ENCODE data around the gene KIF23. TPM values are rescaled to one million over a fixed set of nuclear protein-coding genes. Genes with fewer than 3 reads are reported as not detected.
"Not testable (repeated sequence)": the region's sequence is repeated elsewhere in the genome, so short reads cannot be mapped to it uniquely, and the experiment has no call there.

Gene KIF23
- total and polyA plus RNA-seq, 8 donors: 2.1 to 26.3 (median 8.7) TPM

DNA sequence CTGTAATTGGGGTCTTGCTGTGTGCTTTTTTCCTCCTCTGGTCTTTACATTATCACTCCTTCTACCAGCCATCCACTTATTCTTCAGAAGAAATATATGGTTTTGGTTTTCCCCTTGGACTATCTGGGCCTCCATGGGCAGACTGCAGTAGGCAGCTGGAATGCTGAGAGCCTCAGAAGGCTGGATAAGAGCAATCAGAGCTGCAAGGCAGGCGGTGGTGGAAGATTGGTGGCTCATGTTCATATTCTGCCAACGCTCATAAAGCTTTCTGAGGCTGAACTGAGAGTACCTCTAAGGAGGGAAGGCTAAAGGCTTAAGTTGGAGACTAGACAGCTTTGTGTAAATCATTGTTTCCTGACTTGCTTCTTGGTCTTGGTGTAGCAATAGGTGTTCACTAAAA lies 32.8 kb downstream of the KIF23 start:
- no peaks in the 10 kb centered on the region for H3K36me3 ChIP-seq
- TF ChIP-seq POLR2AphosphoS5 (IDR thresholded peaks at IDR 0.05) (no peak), POLR2A (IDR thresholded peaks at IDR 0.05) (no peak), EP300 (IDR thresholded peaks at IDR 0.05) (no peak)
- TF ChIP-seq, protein P1, sequence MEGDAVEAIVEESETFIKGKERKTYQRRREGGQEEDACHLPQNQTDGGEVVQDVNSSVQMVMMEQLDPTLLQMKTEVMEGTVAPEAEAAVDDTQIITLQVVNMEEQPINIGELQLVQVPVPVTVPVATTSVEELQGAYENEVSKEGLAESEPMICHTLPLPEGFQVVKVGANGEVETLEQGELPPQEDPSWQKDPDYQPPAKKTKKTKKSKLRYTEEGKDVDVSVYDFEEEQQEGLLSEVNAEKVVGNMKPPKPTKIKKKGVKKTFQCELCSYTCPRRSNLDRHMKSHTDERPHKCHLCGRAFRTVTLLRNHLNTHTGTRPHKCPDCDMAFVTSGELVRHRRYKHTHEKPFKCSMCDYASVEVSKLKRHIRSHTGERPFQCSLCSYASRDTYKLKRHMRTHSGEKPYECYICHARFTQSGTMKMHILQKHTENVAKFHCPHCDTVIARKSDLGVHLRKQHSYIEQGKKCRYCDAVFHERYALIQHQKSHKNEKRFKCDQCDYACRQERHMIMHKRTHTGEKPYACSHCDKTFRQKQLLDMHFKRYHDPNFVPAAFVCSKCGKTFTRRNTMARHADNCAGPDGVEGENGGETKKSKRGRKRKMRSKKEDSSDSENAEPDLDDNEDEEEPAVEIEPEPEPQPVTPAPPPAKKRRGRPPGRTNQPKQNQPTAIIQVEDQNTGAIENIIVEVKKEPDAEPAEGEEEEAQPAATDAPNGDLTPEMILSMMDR (IDR thresholded peaks at IDR 0.05): no peak
- H3K9me3 ChIP-seq: no peaks in the 10 kb centered on the region
- peaks cover 4 to 25% (median 10%) of the 10 kb centered on the region in 4 donors for H3K4me1 ChIP-seq
- intact Hi-C loops (cut with DNase I; ENCODE audit: low total_unique reads): no loop called here
- H3K27ac ChIP-seq: peak overlapping the region in 1 of 5 donors; percentile 45
- DNase-seq: no peak
- 43 to 64% (median 57%) methylated on average over 2 of the region's 2 CpGs for WGBS, 5 donors
- no peaks in the 10 kb centered on the region for H3K27me3 ChIP-seq
- no peak overlapping the region for H3K4me3 ChIP-seq

DNA sequence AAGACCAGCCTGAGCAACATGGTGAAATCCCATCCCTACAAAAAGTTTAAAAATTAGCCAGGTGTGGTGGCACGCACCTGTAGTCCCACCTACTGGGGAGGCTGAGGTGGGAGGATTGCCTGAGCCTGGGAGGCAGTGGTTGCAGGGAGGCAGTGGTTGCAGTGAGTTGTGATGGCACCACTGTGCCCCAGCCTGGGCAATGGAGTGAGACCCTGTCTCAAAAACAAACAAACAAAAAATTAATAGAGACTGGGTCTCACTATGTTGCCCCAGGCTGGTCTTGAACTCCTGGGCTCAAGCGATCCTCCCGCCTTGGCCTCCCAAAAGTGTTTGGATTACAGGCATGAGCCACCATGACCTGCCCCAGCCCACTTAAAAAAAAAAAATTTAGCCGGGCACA lies 36.1 kb downstream of the KIF23 start:
- intact Hi-C loops (cut with DNase I; ENCODE audit: low total_unique reads); H3K36me3 ChIP-seq; H3K27ac ChIP-seq; DNase-seq; H3K27me3 ChIP-seq; H3K4me3 ChIP-seq; H3K9me3 ChIP-seq: not testable (repeated sequence)
- H3K4me1 ChIP-seq: peaks cover 22 to 50% (median 30%) of the 10 kb centered on the region in 4 donors
- 98 to 100% (median 99%) methylated on average over 4 of the region's 4 CpGs for WGBS, 5 donors

DNA sequence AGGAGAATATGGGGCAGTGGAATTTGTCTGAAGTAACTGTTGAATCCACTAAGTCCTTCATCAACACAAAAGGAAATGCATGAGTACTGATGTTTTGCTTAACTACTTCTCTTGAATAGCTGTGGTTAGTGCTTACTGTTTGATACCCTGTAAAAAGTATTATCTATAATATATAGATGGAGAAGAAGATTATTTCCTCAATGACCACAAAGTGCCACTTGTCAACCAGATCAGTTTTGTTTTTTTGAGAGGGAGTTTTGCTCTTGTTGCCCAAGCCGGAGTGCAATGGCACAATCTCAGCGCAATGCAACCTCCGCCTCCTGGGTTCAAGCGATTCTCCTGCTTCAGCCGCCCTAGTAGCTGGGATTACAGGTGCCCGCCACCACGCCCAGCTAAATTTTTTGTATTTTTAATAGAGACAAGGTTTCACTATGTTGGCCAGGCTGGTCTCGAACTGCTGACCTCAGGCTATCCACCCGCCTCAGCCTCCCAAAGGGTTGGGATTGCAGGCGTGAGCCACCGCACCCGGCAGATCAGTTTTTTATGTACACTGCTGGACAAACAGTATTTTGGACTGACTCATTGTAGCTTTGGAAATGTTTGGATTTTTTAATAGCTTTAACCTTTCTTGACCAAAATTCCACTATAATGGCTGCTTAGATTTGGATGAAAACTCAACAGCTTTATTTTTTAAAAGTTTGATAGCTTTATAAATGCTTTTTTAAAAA lies 37.0 kb downstream of the KIF23 start:
- no peak for DNase-seq
- no peaks in the 10 kb centered on the region for H3K9me3 ChIP-seq
- intact Hi-C loops (cut with DNase I; ENCODE audit: low total_unique reads): no loop called here
- no peaks in the 10 kb centered on the region for H3K27me3 ChIP-seq
- H3K4me3 ChIP-seq: peak overlapping the region in 1 of 4 donors; percentile 77
- 72 to 79% (median 75%) methylated on average over 12 of the region's 12 CpGs for WGBS, 5 donors
- H3K4me1 ChIP-seq: peaks cover 28 to 58% (median 38%) of the 10 kb centered on the region in 4 donors
- peak overlapping the region in 4 of 5 donors; percentile 21 to 96 (median 95) for H3K27ac ChIP-seq
- TF ChIP-seq, protein P1 (IDR thresholded peaks at IDR 0.05): no peak
- no peak for TF ChIP-seq POLR2AphosphoS5 (IDR thresholded peaks at IDR 0.05)
- no peak for TF ChIP-seq POLR2A (IDR thresholded peaks at IDR 0.05)
- TF ChIP-seq EP300 (IDR thresholded peaks at IDR 0.05): no peak
- H3K36me3 ChIP-seq: peaks cover under 1 to 19% (median 16%) of the 10 kb centered on the region in 4 donors

DNA sequence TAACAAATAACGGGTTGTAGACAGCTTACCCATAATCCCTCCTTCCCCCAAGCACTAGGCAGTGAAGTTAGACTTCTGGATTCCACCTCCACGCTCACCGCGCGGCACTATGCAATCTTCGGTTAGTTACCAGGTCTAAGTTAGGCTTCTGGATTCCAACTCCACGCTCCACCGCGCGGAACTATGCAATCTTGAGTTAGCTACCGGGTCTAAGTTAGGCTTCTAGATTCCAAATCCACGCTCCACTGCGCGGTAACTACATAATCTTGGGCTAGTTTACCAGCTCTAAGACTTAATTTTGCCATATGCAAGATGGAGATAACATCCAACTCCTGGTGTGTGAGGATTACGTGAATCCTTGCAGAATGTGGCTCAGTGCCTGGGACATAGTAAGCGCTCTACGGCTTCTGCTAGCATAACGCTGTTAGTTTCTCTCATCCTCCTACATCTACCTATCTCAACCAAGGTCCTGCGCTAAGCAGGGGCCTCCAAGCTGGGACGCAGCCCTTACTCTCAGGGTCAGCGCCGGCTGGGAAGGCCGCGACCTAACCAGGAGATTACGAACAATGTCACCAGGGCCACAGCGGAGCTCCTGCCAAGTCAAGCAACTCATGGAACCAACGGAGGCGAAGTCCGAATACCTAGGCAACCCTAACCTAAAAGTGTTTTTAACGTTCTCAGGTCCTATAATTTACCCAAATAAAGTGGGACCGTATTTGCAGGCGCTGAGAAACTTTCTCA lies 38.0 kb downstream of the KIF23 start:
- Histone ChIP-seq H3K4me3 (peak overlapping the region; percentile 77 to 93 (median 82)), H3K9me3 (no peaks in the 10 kb centered on the region), H3K27me3 (no peaks in the 10 kb centered on the region), H3K27ac (peak overlapping the region; percentile 95 to 96 (median 95)), H3K36me3 (peaks cover 9 to 29% (median 26%) of the 10 kb centered on the region in 4 donors), H3K4me1 (peaks cover 22 to 50% (median 36%) of the 10 kb centered on the region in 4 donors)
- WGBS, 5 donors: 14 to 27% (median 16%) methylated on average over 32 of the region's 32 CpGs
- DNase-seq: no peak
- intact Hi-C loops (cut with DNase I; ENCODE audit: low total_unique reads): no loop called here
- TF ChIP-seq, protein P1 (IDR thresholded peaks at IDR 0.05): no peak
- TF ChIP-seq POLR2AphosphoS5 (IDR thresholded peaks at IDR 0.05): no peak
- TF ChIP-seq POLR2A (IDR thresholded peaks at IDR 0.05): no peak
- no peak for TF ChIP-seq EP300 (IDR thresholded peaks at IDR 0.05)
